COR-L47 (cell line): ENCODE measurements around the gene BRWD1.
"Not testable (repeated sequence)": the region's sequence is repeated elsewhere in the genome, so short reads cannot be mapped to it uniquely, and the experiment has no call there.

ENCODE experiments used
- DNase-seq: peaks from one replicate; lab custom pipeline; 2025; lab: John Stamatoyannopoulos, UW

BRWD1 gene

GRCh38 chr21:39173716-39174680 lies 139.4 kb downstream of the BRWD1 start:
- DNase-seq = no peak

- no peak for DNase-seq
Observed at GRCh38 chr21:39169906-39170305, 143.5 kb downstream of the BRWD1 start.

GRCh38 chr21:39168800-39169199 lies 144.6 kb downstream of the BRWD1 start:
- no peak for DNase-seq

GRCh38 chr21:39164523-39164922 lies 148.9 kb downstream of the BRWD1 start:
- no peak for DNase-seq

- DNase-seq = no peak
Observed at GRCh38 chr21:39161064-39161463, 152.4 kb downstream of the BRWD1 start.

- no peak for DNase-seq
Observed at GRCh38 chr21:39159342-39160063, 153.9 kb downstream of the BRWD1 start.

- DNase-seq = not testable (repeated sequence)
Observed at GRCh38 chr21:39157241-39157640, 156.2 kb downstream of the BRWD1 start.

GRCh38 chr21:39156024-39156423 lies 157.4 kb downstream of the BRWD1 start:
- no peak for DNase-seq

GRCh38 chr21:39155578-39155977 lies 157.9 kb downstream of the BRWD1 start:
- DNase-seq = no peak

- DNase-seq = no peak
Observed at GRCh38 chr21:39153842-39154241, 159.6 kb downstream of the BRWD1 start.

GRCh38 chr21:39153373-39153772 lies 160.1 kb downstream of the BRWD1 start:
- DNase-seq = no peak

- DNase-seq = no peak
Observed at GRCh38 chr21:39152271-39152670, 161.2 kb downstream of the BRWD1 start.

- DNase-seq = no peak
Observed at GRCh38 chr21:39150877-39151276, 162.6 kb downstream of the BRWD1 start.

GRCh38 chr21:39150316-39150715 lies 163.1 kb downstream of the BRWD1 start:
- no peak for DNase-seq

- no peak for DNase-seq
Observed at GRCh38 chr21:39149882-39150281, 163.6 kb downstream of the BRWD1 start.

GRCh38 chr21:39148975-39149374 lies 164.5 kb downstream of the BRWD1 start:
- no peak for DNase-seq

GRCh38 chr21:39144191-39144590 lies 169.2 kb downstream of the BRWD1 start:
- DNase-seq = no peak

GRCh38 chr21:39142972-39143371 lies 170.5 kb downstream of the BRWD1 start:
- no peak for DNase-seq

- DNase-seq = peak; percentile 30
Observed at GRCh38 chr21:39141502-39141901, 171.9 kb downstream of the BRWD1 start.

- no peak for DNase-seq
Observed at GRCh38 chr21:39137248-39138178, 175.9 kb downstream of the BRWD1 start.

- DNase-seq = no peak
Observed at GRCh38 chr21:39136711-39137110, 176.7 kb downstream of the BRWD1 start.

- peak; percentile 57 for DNase-seq
Observed at GRCh38 chr21:39136138-39136537, 177.3 kb downstream of the BRWD1 start.
